K562 (cell line): ENCODE results near the gene PGM5. TPM values are rescaled to one million over a fixed set of nuclear protein-coding genes. Genes with fewer than 3 reads are reported as not detected.
A peak's percentile ranks its signal among the peaks of the same experiment; 100 is the strongest.

Source experiments
- COPS2 ChIP-seq: fragments of 450-650 bp; conservative IDR thresholded peaks from 2 replicates; pipeline ENCODE4 v1.6.1; 2016; ENCODE audit warnings: mild to moderate bottlenecking, moderate library complexity
- ESRRA ChIP-seq: fragments of 450-650 bp; IDR thresholded peaks from 2 replicates; pipeline ENCODE4 v1.6.1; 2014; ENCODE audit warnings: low read depth, mild to moderate bottlenecking, moderate library complexity, borderline replicate concordance
- ESRRB ChIP-seq: fragments of 250-450 bp; sonication (Bioruptor Pico); IDR thresholded peaks from 2 replicates; pipeline ENCODE4 v1.5.0; 2020; ENCODE audit warnings: mild to moderate bottlenecking, moderate library complexity, borderline replicate concordance
- HDAC8 ChIP-seq: fragments of 450-650 bp; IDR thresholded peaks from 2 replicates; pipeline ENCODE4 v1.6.1; 2016; ENCODE audit warnings: mild to moderate bottlenecking, missing genetic modification characterization, moderate library complexity, missing compliant biosample characterization
- HES1 ChIP-seq: fragments of 450-650 bp; IDR thresholded peaks from 2 replicates; pipeline ENCODE4 v1.6.1; 2016; ENCODE audit warnings: low read depth, mild to moderate bottlenecking, moderate library complexity
- LEF1 ChIP-seq: fragments of 450-650 bp; IDR thresholded peaks from 2 replicates; pipeline ENCODE4 v1.6.1; 2016; ENCODE audit warnings: mild to moderate bottlenecking
- NCOA1 ChIP-seq: fragments of 450-650 bp; IDR thresholded peaks from 2 replicates; pipeline ENCODE4 v1.6.1; 2016; ENCODE audit warnings: low read depth
- REST ChIP-seq, 2 experiments: fragments of 450-650 bp; formaldehyde crosslinking in 1 of 2; IDR thresholded peaks; 2 replicates each; pipeline versions ENCODE4 v1.4.0 to v1.6.1; 2014 to 2020; ENCODE audit warnings: mild to moderate bottlenecking in 2 of 2, borderline replicate concordance in 1 of 2, low read depth in 1 of 2
- SRSF3 ChIP-seq: fragments of 200-400 bp; formaldehyde crosslinking; IDR thresholded peaks from 2 replicates; pipeline ENCODE4 v1.6.1; 2016; ENCODE audit warnings: mild to moderate bottlenecking, low read length, moderate library complexity; ENCODE audit not compliant: insufficient read depth
- ZMIZ1 ChIP-seq, 2 experiments: fragments of 150-350 bp in 1 of 2; IDR thresholded peaks; 2 replicates each; pipeline ENCODE4 v1.6.1; 2012 to 2016; ENCODE audit warnings: low read depth in 2 of 2, low read length in 2 of 2, mild to moderate bottlenecking in 1 of 2, moderate library complexity in 1 of 2
- polyA plus RNA-seq, 8 experiments: library from polyadenylated mRNA; depleted of rRNA in 4 of 8; stranded (reverse) in 5 of 8; unstranded in 3 of 8; fragments of >200 nt; fragmentation: Nextera tagmentation in 2 of 8; fragmentation: Illumina TruSeq in 1 of 8; extraction: Ambion mirVana in 2 of 8; extraction: Trizol in 1 of 8; gene quantifications; 2 replicates each; pipeline versions ENCODE4 v1.2.1 to v1.2.3, GENCODE V29; 2011 to 2014; ENCODE audit warnings: inconsistent platforms in 1 of 8, missing spikeins in 1 of 8
- total RNA-seq, 7 experiments: library from RNA; depleted of rRNA in 6 of 7; stranded (reverse); fragments of >200 nt in 6 of 7; fragmentation: Illumina TruSeq in 2 of 7; extraction: Trizol in 2 of 7; gene quantifications; 2 replicates each; pipeline versions ENCODE4 v1.2.1 to v1.2.3, GENCODE V29; 2011 to 2021; ENCODE audit warnings: low replicate concordance in 1 of 7

PGM5 gene
- total and polyA plus RNA-seq, 9 of the 15 experiments (the other 6 are each of a cell fraction or from before 2014, with no cell fraction given), result 0.03 to 0.24 (median 0.15) TPM; not detected in 1

GRCh38 chr9:68508547-68508946, 152.1 kb downstream of the PGM5 start (continued):
- TF ChIP-seq ZMIZ1 (IDR thresholded peaks at IDR 0.05; ENCODE audit: low read depth in 2 of 2, low read length in 2 of 2), result peak in 1 of 2 experiments; percentile 83; a peak in 2 of 4 replicates
- TF ChIP-seq NCOA1, result peak; percentile 28; the same call in 1 of the 2 replicates
- no peak for TF ChIP-seq COPS2
- no peak for TF ChIP-seq ESRRB (CRISPR knock-in tag)
- TF ChIP-seq SRSF3, result no peak
- TF ChIP-seq ESRRA, result peak; percentile 65; the same call in 1 of the 2 replicates
- peak; percentile 18; the same call in 1 of the 2 replicates for TF ChIP-seq REST (IDR thresholded peaks at IDR 0.05; ENCODE audit: borderline replicate concordance)
- TF ChIP-seq REST (CRISPR knock-in tag; IDR thresholded peaks at IDR 0.05; ENCODE audit: low read depth), result no peak
- peak; percentile 78 for TF ChIP-seq HES1
- no peak for TF ChIP-seq HDAC8 (tag)
- TF ChIP-seq LEF1, result peak; percentile 50; the same call in 1 of the 2 replicates
